ENCODE data around the gene BECN2. TPM values are rescaled to one million over a fixed set of nuclear protein-coding genes. Genes with fewer than 3 reads are reported as not detected.
A peak's percentile ranks its signal among the peaks of the same experiment; 100 is the strongest.

The BECN2 gene, protein sequence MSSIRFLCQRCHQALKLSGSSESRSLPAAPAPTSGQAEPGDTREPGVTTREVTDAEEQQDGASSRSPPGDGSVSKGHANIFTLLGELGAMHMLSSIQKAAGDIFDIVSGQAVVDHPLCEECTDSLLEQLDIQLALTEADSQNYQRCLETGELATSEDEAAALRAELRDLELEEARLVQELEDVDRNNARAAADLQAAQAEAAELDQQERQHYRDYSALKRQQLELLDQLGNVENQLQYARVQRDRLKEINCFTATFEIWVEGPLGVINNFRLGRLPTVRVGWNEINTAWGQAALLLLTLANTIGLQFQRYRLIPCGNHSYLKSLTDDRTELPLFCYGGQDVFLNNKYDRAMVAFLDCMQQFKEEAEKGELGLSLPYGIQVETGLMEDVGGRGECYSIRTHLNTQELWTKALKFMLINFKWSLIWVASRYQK
- polyA plus RNA-seq (ENCODE audit: insufficient read length in 10 of 10): 1 to 10 TPM in 1 of 10 donors, under 1 TPM in 9; 0.19 to 1.2 (median 0.48) TPM
- long read RNA-seq, donor 1: 0 reads
- long read RNA-seq, donor 2: 0 reads
- long read RNA-seq, donor 3: 0 reads
- long read RNA-seq, donor 4, partial matches to known transcripts: 0 of 2 reads
- long read RNA-seq, donor 4, other reads (novel, unspliced or antisense): 0 of 2 reads
- long read RNA-seq, donor 5: 0 reads
- long read RNA-seq, donor 6: 0 reads
- long read RNA-seq, donor 7, partial matches to known transcripts: 0 of 1 reads
- long read RNA-seq, donor 7, other reads (novel, unspliced or antisense): 0 of 1 reads
- long read RNA-seq, donor 8: 0 reads
- long read RNA-seq, donor 9: 0 reads

DNA sequence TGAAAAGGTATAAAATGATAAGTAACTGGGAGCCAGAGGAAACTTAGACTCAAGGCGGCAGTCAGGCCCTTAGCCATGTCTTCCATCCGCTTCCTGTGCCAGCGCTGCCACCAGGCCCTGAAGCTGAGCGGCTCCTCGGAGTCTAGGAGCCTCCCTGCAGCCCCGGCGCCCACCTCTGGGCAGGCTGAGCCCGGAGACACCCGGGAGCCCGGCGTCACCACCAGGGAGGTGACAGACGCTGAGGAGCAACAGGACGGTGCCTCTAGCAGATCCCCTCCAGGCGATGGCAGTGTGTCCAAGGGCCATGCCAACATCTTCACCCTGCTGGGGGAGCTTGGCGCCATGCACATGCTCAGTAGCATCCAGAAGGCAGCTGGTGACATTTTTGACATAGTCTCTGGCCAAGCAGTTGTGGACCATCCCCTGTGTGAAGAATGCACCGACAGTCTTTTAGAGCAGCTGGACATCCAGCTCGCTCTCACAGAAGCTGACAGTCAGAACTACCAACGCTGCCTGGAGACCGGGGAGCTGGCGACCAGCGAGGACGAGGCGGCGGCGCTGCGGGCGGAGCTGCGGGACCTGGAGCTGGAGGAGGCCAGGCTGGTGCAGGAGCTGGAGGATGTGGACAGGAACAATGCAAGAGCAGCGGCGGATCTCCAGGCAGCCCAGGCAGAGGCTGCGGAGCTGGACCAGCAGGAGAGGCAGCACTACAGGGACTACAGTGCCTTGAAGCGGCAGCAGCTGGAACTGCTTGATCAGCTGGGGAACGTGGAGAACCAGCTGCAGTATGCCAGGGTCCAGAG, at the start of gene BECN2:
BECN2 (plus strand) TSS at position 76 of the 803 bp plus-strand sequence; CDS start at position 76, 0 bp downstream.
- peak in 1 of 3 donors; percentile 29 for DNase-seq

DNA sequence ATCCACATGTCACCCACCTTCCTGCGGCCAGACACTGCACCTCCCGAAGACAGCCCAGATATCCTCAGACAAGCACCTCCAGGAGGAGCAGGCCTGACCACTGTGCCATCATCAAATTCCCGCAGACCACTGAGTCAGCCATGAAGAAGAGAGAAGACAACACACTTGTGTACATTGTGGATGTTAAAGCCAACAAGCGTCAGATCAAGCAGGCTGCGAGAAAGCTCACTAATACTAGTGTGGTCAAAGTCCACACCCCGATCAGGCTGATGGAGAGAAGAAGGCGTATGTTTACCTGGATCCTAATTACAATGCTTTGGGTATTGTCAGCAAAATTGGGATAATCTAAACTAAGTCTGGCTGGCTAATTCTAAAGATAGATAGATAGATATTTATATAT, 41.4 kb upstream of the BECN2 start:
- no peak for DNase-seq

DNA sequence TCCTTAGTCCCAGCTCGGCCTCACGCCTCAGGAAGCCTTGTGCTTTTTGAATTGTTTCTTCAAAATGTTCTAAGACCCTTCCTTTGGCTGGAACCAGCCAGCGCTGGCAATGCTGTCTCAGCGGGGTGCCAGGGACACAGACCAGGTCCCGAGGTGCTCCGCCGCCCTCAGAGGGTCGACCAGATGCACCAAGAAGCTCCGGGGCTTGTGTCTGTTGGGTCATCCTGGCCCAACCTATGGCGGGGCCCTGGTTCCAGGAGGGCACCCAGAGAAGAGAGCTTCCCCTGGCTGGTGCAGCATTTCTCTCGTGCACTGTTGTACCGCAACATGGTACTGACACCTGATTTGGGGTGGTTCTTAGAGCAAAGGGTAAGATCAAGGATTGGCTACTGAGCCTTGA, 40.1 kb upstream of the BECN2 start:
- DNase-seq: no peak

DNA sequence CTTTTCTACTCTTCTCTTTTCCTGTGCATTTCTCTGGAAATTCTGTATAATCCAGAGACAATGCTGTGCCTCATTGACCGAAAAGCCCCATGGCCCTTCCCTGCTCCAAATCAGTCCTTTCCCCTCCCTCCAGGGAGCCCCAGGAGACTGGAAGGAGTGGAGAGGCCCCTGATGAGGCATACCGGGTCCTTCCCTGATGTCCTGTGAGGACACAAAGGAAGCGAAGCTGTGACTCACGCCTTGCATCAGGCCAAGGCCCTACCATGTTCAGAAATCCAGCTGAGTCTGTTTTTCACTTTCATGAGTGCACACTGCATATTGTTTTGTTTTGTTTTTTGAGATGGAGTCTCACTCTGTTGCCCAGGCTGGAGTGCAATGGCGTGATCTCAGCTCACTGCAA, 38.7 kb upstream of the BECN2 start:
- DNase-seq: peak in 2 of 3 donors; percentile 12 to 41

DNA sequence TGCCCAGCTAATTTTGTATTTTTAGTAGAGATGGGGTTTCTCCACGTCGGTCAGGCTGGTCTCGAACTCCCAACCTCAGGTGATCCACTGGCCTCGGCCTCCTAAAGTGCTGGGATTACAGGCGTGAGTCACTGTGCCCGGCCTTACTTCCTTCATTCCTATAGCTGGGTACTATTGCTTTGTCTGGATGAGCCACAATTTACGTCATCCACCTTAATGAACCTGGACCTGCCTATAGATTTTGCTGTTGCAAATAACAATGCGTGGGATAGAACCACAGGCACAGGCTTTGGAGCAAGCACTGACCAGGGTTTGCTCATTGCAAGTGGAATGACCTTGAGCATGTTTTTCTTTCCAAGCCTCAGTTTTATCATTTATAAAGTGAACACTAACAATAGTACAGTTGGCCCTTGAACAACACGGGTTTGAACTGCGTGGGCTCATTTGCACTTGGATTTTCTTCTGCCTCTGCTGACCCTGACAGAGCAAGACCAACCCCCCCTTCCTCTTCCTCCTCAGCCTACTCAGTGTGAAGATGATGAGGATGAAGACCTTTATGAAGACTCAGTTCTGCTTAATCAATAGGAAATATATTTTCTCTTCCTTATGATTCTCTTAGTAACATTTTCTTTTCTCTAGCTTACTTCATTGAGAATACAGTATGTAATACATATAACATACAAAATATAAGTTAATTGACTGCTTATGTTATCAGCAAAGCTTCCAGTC, 33.3 kb upstream of the BECN2 start:
- no peak for DNase-seq

DNA sequence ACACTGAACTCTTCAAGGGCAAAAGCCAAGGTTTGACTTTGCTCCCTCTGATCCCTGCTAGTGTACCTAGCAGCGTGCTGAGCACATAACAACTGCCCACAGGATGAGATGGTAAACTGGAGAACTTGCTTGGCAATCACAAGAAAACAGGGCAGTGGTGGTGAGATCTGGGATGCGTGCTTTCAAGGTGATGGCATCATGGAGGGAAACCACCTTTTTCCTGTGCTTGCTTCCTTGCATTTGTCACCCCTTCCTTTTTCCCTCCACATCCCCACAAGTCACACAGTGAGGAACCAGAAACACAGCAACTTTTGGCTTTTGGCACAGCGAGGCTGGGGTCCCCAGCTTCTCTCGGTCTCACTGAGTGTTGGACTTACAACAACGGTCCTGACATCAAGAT, 31.4 kb upstream of the BECN2 start:
- DNase-seq: no peak

DNA sequence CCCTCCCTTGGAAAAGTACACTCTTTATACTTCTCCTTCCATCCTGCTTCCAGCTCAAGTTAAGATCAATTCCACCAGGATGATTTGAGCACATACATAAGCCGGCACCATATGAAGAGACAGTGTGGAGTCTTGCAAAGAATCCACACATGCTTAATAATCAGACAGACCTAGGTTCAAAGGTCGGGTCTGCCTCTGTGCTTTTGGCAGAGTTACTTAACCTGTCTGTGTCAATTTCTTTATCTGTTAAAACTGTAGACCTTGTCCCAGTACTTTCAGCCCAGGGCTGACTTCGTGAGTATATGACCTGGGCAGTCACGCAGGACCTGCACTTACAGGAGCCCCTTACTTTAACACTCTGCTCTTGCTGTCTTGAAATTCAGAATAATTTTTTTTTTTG, 30.2 kb upstream of the BECN2 start:
- no peak for DNase-seq

DNA sequence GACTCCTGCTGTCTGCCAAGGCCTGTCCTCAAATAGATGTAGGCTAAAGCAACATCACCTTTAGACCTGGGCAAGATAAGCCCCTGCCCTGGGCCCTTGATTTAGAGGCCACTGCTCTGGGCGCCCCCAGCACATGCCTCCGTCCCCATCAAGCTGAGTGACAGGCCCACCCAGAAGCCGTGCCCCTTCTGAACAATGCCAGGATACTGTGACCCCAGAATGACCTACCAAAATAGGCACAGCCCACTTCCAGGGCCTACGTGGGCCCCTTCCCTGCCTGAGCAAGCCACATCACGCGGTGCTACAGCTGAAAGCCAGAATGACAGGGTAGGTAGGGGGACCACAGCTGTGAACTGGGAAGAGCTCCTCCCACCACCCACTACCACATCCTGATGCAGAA, 24.7 kb upstream of the BECN2 start:
- no peak for DNase-seq

DNA sequence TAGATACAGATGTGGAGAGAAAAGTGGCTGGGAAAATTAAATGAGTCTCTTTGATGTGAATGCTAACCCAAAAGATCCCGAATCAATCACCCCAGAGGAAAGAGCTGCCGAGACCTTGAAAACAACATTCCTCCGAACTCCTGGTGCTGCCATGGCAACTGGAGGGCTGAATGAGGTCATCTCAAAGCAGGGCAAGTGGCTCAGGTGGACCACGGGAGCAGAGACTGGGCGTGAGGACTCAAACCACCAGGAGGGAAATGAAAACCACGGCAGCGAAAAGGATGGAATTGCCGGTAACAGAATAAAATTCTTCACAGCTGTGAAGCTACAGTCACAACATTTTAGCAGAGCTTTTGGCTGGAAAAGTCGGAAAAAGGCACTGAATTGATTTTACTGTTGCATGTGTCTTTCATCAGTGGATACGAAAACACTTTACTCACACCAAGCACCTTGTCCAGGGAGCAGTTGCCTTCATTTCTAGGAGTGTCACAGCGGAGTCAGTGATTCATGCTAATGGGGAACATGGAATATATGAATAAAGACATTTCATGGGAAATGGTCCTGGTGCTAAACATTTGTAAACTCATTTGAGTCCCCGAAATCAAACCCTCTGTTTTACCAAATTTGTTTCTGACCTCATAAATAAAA, 23.2 kb upstream of the BECN2 start:
- peak; percentile 54 to 83 (median 82) for DNase-seq

DNA sequence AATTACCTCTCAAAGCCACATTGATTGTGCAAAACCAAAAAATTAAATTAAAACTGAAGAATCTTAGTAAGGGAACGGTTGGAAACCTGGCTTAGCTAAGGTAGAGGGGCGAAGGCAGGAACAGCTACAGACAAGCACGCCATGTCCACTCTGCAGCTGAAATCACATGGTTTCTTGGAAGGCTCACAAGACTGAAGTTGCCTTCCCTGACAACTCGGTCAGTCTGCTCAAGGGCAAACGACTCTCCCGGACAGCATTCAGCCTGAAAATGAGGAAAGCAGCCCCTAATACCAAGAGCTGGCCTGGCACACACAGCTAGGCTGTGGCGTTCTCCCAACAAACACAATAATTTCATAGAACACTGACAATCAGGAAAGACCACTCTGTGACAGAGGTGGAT, 22.7 kb upstream of the BECN2 start:
- peak in 2 of 3 donors; percentile 39 to 54 for DNase-seq

DNA sequence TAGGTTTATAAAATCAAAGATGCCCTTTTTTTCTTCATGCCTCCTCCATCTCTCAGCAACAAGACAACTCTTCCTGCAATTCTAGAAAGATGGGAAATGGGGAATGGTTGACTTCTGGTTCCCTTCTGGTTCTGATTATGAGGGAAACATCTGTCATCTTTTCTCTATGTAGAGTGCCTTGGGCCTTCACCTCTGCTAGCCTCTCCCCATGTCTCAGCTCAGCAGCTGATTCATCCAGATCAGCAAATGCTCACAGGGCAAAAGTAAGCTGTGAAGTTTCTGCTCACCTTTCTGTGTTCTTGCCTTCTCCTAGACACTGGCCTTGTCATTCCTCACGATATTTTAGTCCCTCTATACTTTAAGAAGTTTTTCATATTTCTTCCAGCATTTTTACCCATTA, 17.8 kb upstream of the BECN2 start:
- no peak for DNase-seq

DNA sequence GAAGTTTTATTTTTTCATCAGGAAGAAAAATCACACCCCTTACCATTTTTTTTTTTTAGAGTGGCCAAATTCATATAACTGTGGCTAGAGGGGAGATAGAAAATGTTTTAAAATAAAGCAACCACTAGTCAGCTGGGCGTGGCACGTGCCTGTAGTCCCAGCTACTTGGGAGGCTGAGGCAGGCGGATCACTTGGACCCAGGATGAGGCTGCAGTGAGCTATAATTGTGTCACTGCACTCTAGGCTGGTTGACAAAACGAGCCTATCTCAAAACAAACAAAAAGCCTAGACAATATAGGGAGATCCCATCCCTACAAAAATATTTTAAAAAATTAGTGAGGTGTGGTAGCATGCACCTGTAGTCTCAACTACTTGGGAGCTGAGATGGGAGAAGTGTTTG, 14.8 kb upstream of the BECN2 start:
- DNase-seq: no peak

DNA sequence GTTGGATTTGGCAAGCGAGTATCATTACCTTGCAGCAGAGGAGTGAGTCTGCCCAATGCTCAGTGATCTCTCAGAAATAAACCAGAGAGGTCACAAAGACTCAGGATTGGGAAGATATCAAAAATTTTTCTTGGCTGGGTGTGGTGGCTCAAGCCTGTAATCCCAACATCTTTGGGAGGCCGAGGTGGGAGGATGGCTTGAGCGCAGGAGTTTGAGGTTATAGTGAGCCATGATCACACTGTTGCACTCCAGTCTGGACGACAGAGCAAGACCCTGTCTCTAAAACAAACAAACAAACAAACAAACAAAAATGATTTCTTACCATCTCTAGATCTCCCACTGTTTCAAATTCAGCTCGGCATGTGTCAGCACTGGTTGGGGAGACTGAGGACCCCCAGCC, 13.3 kb upstream of the BECN2 start:
- no peak for DNase-seq

DNA sequence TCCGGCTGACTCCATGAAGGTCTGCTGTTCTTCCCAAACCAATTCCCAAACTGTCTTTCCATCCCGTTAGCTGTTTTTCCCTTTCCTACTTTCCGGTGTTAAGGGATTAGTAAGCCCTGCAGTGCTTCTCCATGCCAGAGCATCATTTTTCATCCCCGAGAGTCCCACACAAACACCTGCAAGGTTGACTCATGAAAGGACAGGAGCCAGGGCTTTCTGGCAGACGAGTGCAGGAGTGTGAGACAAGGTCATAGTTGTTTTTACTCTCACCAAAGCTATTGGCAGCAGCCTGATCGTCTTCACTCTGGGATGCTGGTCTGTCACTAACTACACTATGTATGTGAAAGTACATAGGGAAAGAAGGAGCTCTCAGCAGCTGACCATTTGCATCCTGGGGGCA, 10.2 kb upstream of the BECN2 start:
- peak; percentile 34 to 79 (median 71) for DNase-seq

DNA sequence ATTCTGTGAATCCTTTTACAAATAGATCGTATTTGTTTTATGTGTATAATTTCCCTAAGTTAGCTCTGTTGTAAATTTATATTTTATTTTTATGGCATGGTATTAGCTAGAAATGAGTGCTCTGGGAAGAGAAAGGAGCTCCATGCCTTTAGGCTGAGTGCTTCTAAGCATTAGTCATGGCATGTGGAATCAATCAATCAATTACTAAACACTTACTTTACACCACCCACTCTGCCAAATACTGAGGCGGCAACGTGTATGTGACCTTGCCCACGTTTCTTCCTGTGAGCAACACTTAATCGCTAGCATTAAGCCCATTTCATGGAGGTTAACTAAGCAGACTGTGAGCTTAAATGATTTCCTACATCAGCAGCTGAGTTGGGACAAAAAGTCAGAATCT, 7.2 kb upstream of the BECN2 start:
- DNase-seq: peak; percentile 13 to 82 (median 44)

DNA sequence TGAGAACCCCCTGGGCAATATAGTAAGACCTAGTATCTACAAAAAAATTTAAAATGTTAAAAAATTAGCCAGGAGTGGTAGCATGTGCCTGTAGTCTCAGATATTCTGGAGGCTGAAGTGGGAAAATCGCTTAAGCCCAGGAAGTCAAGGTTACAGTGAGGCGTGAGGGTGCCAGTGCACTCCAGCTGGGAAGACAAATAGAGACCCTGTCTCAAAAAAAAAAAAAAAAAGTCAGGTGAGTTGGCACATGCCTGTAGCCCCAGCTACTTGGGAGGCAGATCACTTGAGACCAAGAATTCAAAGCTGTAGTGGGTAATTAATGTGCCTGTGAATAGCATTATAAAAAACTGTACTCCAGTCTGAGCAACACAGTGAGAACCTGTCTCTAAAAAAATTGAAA, 4.6 kb downstream of the BECN2 start:
- no peak for DNase-seq

DNA sequence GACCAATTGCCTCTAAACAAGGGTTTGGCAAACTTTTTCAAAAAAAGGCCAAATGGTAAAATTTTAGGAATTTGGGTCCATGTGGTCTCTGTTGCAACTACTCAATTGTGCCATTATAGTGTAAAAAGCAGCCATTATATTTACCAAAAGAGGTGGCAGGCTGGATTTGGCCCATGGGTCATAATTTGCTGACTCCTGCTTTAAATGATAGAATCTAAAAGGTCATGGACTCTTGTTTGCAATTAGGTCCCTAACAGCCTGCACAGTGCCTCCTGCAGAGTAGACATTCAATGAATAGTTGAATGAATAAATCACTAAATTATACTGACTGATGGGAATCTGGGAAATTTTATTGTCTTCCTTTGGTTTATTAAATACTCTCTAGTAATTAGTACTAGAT, 6.2 kb downstream of the BECN2 start:
- no peak for DNase-seq

DNA sequence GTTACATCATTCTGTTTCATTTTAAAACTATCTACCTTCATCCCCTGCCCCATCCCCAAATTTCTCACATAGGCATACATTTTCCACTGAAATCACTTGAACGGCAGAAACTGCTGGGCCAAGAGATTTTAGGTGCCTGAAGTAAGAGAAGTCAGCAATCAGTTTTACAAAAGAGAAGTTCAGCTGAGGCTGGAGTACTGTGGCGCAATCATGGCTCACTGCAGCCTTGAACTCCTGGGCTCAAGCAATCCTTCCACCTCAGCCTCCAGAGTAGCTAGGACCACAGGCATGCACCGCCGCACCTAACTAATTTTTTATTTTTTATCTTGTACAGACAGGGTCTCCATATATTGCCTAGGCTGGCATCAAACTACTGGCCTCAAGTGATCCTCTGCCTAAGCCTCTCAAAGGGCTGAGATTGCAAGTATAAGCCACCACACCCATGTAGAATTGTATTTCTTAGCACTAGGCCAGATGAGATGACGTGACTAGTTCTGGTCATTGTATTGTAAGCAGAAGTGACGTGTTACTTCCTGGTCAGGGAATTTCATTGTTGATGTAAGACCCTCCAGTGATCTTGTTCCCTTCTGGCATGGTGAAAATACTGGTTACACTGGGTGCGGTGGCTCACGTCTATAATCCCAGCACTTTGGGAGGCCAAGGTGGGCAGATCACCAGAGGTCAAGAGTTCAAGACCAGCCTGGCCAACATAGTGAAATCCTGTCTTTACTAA, 7.1 kb downstream of the BECN2 start:
- DNase-seq: no peak

DNA sequence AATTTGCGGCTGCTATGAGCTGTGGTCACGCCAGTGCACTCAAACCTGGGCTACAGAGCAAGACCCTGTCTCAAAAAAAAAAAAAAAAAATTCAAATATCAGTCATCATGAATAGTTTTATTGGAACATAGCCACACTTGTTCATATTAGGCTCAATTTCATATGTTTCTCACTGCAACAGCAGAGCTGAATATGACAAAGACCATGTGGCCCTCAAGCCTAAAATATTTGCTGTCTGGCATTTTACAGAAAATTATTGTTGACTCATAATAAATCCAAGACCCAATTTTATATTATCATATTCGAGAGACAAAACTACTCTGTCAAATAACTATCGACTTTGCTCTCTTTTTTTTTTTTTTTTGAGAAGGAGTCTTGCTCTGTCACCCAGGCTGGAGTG, 11.0 kb downstream of the BECN2 start:
- no peak for DNase-seq

DNA sequence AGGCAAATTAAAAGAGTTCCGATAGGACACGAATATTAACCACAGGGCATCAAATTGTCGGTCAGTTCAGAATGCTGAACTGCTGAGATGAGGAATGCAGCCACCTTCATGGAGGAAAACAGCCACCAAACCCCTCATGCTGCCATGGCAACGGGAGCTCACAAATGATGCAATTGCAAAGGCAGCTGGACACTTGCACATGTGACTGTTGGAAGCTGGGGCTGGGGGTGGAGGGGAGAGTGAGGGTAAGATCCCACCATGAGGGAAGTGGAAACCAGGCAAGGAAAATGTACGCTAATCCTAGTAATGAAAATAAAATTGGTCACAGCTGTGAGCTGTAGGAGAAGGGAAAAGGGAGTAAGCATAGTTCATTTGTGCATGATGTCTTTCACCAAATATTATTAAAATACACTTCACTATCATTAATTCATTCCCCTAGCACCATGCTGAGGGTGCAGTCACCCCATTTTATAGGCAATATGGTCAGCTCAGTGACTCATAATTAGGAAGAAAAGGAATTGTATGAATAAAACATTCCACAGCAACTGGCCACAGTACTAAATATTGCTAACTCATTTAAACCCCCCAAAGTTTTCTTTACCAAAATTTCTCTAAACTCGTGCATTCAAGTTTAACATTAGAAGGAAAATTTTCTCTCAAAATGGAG, 15.3 kb downstream of the BECN2 start:
- DNase-seq: peak; percentile 53 to 85 (median 68)

All from muscle of back (tissue), 13 donors.